GM19193 (cell line): ENCODE measurements around the gene ZNF467.

ENCODE experiments used
- POLR2A ChIP-seq: IDR thresholded peaks from 4 replicates; pipeline ENCODE4 v1.6.1; 2011; ENCODE audit not compliant: insufficient read depth, insufficient read length; ENCODE audit errors: extremely low read depth

ZNF467 gene

DNA sequence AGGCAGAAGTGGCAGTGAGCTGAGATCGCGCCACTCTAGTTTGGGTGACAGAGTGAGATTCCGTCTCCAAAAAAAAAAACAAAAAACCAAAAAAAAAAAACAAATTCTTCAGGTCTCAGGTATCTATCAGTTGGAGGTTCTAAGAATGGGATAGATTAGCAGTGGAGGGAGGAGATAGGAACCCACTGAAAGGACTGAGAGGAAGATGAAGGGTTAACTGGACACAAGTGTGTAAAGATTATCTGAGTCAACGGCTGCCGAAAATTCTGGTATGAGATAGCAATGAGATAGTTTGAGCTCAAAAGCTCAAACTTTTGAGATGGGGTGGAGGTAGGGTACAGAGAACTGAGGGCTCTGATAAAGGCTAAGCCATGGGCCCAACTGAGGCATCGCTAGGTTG is 12.8 kb downstream of the ZNF467 start:
- no peak for TF ChIP-seq POLR2A

DNA sequence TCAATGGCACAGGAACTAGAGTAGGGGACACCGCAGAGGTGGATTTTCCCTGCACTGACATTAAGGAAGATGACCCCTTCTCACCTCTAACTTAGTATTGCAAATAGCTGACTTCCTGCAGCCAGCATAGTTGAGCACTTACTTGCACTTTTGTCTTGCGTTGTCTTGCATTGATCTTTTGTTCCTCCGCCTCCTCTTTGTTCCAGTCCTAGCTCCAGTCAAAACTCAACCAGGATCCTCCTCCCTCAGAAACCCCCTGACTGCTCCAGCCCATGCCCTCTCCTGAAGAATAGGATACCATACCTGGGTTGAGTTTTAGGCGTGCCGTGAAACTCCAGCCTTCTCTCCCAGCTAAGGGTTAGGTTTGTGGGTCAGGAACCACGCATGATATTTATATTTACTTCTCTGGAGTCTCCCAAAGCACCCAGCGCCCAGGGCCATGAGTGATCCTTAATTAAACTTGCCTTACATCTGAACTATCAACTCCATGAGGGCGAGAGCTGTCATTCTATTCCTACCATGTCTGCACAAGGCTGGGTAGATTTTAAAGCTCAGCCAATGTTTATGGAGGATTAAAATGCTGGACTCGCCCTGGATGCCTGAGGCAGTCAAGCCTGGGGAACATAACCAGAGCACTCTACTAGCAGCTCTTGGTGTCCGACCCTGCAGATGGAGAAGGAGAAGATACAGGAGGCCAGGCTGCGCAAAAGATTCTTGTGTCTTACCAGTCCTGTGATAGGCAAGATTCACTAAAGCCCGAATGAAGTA is 14.1 kb downstream of the ZNF467 start:
- no peak for TF ChIP-seq POLR2A

DNA sequence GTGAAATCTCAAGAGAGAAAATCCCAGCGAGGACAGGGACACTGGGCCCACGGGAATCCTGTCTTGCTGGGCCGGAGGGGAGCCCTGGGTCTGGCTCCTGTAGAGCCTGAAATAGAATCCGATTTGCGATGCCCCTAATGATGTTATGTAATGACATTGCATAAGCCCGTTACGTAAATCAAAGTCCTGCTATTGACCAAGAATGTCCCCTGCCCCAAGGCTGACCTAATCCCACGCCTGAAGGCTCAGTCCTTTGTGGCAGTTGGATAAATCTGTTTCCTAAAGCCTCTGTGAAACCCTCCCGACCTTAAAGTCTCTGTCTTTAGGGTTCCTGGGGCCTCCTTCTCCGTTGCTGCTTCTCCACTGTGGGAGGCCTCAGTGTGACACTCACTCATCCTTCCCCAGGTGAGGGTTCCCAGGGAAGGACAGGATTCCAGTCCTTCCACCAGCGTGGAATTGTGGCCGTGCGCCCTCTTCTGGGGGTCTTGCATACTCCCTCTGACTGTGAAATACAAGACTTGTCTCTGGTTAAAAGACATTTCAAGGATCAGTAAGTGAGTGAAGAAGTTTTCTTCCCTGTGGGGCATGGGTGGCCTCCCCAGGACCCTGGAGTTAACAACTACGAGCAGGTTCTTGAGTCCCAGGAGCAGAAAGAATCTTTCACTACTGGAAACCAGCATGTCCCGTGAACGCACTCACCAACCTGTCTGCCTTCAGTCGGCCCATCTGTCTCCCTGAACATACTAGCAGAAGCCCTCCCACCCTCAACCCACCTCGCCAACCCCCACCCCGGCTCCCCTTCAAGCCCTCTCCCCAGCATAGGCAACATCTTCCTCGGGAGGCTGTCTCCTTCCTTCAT is 19.8 kb downstream of the ZNF467 start:
- no peak for TF ChIP-seq POLR2A

DNA sequence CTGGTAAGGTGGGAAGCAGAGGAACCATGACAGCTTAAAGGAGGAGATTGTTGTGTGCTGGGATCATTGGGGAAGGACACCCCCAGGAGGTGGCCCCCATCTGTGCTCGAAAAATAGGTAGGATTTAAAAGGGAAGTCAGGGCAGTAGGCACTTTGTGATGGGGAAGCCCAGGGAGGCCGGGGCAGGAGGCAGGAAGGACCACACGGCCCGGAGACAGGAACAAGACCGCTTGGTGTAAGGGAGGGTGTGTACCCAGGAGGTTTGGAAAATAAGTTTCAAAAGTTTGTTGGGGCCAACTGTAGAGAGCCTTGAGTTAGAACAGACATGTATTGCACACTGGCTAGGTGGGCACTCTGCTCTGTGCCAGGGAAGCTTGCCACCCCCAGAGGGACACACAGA is 20.7 kb downstream of the ZNF467 start:
- TF ChIP-seq POLR2A = no peak

DNA sequence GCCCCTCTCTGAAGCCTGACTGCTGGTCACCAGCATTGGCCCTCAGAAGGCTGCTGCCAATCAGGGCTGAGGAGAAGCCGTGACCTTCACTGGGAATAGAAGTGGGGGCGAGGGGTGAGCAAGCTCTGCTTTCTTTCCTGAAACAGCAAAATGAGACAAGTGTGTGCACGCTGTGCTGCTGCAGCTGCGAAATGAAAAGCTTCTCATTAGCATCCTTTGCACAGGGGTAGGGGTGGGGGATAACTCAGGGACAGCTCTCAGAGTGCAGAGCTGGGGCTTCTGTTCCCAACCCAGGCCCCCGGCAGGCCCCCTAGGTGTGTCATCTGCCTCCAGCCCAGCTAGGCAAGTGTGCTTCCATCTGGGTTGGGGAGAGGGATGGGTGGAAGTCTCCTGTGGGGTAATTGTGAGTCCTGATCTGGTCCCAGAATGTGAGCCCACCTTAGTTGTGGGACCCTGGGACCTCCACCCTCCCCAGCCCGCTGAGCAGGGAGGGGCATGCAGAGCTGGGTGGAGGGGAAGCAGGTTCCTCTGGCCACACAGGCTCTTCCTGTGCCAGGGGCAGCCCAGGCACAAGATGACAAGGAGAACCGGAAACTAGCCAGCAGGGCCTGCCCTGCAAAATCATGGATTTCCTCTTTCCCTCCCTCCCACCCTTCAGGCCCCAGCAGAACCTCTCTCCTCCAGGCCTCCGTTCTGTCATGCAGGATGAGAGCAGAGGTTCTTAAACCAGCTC is 22.2 kb downstream of the ZNF467 start:
- TF ChIP-seq POLR2A = no peak

DNA sequence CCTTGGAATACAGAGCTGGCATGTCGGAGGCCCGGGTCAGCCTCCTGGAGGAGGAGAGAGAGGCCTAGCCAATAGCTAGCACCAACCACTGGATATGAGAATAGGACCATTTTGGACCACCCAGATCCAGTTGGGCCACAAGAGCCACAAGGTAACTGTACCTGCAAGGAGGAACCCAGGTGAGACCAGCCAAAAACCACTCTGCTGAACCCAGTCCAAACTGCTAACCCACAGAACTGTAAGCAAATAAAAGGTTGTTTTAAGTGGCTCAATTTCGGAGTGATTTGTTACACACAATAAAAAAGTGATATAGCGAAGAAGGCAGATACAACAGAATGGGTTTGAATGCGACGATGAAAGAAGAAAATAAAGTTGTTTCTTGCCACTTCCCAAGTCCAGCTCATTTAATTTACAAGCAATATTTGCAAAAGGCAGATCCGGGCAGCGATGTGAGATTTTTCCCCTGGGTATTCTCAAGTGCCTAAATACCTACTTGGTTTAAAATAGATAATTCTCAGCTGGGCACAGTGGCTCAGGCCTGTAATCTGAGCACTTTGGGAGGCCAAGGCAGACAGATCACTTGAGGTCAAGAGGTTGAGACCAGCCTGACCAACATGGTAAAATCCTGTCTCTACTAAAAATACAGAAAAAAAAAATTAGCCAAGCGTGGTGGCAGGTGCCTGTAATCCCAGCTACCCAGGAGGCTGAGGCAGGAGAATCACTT is 23.1 kb downstream of the ZNF467 start:
- TF ChIP-seq POLR2A = no peak

DNA sequence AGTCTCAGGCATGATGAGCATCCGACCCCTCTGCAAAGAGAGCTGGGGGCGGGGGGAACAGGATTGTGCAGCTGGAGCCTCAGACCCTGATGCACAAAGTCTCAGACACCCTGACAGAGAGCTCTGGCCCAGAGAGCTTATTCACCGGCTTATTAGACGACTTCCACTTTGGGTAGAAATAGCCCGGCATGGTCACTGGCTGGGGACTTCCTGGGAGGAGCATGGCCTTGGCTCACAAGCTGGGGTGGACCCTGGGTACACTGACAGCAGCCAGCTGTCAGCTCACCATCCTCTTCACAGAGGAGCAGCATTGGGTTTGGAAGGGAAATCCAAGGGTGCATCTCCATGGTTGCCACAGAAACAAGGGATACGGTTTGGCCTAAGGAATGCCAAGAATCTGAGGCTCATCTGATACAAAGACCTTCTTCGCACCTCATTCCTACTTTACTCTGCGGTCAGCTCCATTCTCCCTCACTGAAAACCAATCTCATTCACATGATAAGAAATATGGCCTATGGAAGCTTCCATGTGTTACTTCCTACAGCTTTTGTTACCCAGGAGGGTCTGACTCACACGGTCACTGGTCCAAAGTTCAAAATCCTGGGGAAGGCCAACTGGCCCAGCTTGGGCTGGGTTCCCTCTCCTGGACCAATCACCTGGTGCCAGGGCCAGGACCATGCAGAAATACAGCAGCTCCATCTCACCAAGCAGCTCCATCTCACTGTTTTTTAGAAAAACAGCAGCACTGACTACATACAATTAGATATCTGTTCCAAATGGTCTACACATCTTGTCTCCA is 25.1 kb downstream of the ZNF467 start:
- TF ChIP-seq POLR2A = no peak

DNA sequence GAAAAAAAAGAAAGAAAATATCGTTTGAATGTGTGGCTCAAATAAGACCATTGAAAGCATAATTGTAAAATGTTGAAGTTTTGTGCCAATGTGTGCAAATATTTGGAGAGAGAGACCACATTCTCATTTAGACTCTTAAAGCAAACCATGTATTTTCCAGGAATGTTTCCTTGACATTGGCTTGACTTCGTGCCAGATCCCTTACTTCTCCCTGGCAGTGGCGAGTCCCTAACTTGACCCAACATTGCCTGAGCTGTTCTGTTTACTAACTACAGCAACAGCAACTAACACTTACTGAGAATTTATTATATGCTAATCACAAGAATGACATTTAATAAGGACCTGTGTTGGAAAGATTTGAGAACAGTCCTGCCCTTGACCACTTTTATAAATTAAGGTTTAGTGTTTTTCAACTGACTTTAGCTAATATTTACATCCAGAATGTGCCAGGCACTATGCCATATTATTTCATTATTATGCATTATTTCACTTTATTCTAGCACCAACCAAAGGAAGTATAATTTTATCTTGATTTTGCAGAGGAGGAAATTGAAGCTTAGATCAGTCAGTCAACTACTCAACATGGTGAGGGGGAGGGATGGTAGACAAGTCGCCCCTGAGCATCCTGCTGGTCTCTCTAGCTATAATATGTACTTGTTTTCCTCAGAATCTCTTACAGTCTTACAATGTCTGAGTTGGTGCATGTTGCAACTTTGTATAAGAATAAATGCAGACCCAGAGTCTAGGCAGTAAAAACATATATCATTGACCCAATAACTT is 29.7 kb downstream of the ZNF467 start:
- TF ChIP-seq POLR2A = no peak

DNA sequence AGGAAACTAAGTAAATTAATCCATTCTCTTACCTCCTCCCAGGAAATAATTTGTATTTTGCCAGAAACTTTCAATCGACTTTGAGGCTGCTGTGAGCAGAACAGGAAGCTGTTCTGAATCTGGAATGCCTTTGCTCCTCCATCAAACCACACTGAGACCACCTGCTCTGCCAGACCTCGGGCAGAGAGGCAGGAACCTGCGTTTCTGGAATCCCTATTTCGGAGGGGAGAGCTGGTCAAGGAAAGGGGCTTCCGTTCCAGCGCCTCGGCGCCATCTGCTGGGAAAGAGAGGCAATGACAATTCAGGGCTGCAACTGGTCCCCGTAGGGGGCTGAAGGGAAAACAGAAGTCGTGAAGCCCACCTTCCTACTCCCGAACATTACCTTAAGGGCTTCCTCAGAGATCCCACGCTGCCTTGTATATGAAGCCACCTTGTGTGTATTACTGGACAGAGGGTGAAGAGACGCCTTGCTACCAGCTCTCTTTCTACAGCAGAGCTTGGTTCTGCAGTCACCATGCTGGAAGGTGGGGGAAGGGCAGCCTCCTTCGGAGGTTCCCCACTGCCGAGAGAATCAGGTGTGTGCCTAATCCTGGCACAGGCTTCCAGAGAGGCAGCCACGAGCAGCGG is 31.2 kb downstream of the ZNF467 start:
- no peak for TF ChIP-seq POLR2A

DNA sequence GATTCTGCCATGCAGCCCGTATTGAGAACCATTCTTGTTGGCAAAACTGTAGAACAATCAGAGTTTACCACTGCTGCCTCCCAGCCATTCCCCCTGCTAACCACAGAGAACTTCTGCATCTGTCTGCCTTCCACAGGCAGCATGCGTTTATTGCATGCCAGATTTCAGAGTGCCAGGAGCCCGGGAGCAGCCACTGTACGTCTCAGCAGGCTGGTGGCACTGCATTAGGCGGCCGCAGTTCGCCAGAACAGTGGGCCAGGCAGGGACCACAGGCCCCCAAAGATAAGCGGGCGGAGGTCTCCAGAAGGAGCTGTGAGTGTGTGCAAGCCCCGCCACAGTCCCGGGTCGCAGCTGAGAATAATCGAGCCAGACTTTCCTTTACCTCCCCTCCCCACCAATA is 31.8 kb downstream of the ZNF467 start:
- no peak for TF ChIP-seq POLR2A

DNA sequence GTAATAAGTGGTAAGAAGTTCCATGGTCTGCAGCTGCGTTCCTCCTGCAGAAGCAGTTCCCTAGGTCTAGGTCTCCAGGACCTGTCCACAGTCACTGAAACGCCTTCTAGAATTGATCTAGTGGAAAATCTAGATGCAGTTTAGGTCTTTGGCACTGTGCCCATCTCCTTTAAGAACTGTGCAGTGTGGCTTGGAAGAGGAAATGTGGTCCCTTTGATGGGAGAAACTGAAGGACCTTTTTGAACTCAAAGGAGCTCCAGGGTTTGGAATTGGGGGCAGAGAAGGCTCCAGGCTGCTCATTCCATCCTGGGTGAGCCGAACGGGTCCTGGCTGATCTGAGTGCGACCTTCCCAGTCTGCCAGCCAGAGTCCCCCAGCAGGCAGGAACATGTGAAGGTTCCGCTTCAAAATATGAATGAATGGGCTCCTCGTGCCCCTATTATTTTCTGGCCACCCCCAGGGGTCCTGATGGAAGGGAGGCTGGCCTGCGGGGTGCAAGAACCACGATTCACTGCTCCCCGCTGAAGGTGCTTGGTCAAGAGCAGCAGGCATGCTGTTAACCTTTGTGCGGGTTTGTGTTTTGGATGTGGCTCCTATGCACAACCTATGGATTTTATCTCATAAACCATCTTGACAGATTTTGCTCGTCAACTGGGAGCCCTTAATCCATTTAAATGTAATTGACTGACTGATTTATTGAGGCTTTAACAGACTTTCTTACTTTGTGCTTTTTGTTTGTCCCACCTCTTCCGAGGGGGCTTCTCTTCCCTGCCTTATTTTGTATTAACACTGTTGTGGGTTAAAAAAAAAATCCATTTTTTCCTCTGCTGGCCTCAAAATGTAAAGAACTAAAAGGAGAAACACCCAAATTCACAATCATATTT is 36.7 kb downstream of the ZNF467 start:
- TF ChIP-seq POLR2A = no peak
